HG02938 (cell line): ENCODE data around the gene RPRML.

ENCODE experiments used
- ATAC-seq: cut with Tn5 transposase; IDR thresholded peaks from one replicate; pipeline ENCODE4 v1.9.1; 2021; ENCODE audit warnings: mild to moderate bottlenecking, moderate library complexity; ENCODE audit not compliant: unreplicated experiment

RPRML gene

GRCh38 chr17:46948544-46948943, 30.5 kb downstream of the RPRML start:
- no peak for ATAC-seq

GRCh38 chr17:46947216-46947615, 31.8 kb downstream of the RPRML start:
- no peak for ATAC-seq

- ATAC-seq = no peak
Measured at GRCh38 chr17:46944931-46945330, 34.1 kb downstream of the RPRML start.

GRCh38 chr17:46943501-46944393, 35.3 kb downstream of the RPRML start:
- no peak for ATAC-seq

- no peak for ATAC-seq
Measured at GRCh38 chr17:46943218-46943500, 35.9 kb downstream of the RPRML start.

- ATAC-seq = no peak
Measured at GRCh38 chr17:46942441-46943217, 36.4 kb downstream of the RPRML start.

- peak; percentile 68 for ATAC-seq
Measured at GRCh38 chr17:46940692-46941404, 38.2 kb downstream of the RPRML start.

GRCh38 chr17:46935658-46936266, 43.3 kb downstream of the RPRML start:
- no peak for ATAC-seq

GRCh38 chr17:46931596-46931995, 47.5 kb downstream of the RPRML start:
- no peak for ATAC-seq

- ATAC-seq = no peak
Measured at GRCh38 chr17:46930051-46930450, 49.0 kb downstream of the RPRML start.

GRCh38 chr17:46929413-46929812, 49.6 kb downstream of the RPRML start:
- ATAC-seq = no peak

GRCh38 chr17:46928467-46929261, 50.4 kb downstream of the RPRML start:
- no peak for ATAC-seq
